ENCODE results near the gene GBP2.

GBP2 gene

GRCh38 chr1:89146721-89147120, 20.8 kb upstream of the GBP2 start:
- TF ChIP-seq TCF4 (CRISPR knock-in tag; IDR thresholded peaks at IDR 0.05; ENCODE audit: borderline replicate concordance) = no peak
- no peak for TF ChIP-seq GLIS3 (CRISPR knock-in tag; IDR thresholded peaks at IDR 0.05)
- no peak for TF ChIP-seq BACH2 (CRISPR knock-in tag; IDR thresholded peaks at IDR 0.05; ENCODE audit: borderline replicate concordance)
- no peak for ATAC-seq

- ATAC-seq = no peak
- TF ChIP-seq TOX (CRISPR knock-in tag; IDR thresholded peaks at IDR 0.05; ENCODE audit: borderline replicate concordance) (no peak), CREB5 (CRISPR knock-in tag; IDR thresholded peaks at IDR 0.05; ENCODE audit: low read depth) (no peak), PPARA (CRISPR knock-in tag; IDR thresholded peaks at IDR 0.05; ENCODE audit: borderline replicate concordance) (no peak), ZNF565 (CRISPR knock-in tag; conservative IDR thresholded peaks at IDR 0.05; ENCODE audit: low read depth) (no peak), ZNF8 (CRISPR knock-in tag; IDR thresholded peaks at IDR 0.05) (no peak), ESRRG (CRISPR knock-in tag; IDR thresholded peaks at IDR 0.05) (no peak), PATZ1 (CRISPR knock-in tag; IDR thresholded peaks at IDR 0.05; ENCODE audit: borderline replicate concordance) (no peak), SNAI2 (CRISPR knock-in tag; IDR thresholded peaks at IDR 0.05) (no peak)
Observed at GRCh38 chr1:89143484-89143883, 17.6 kb upstream of the GBP2 start.

GRCh38 chr1:89142160-89142559, 16.2 kb upstream of the GBP2 start:
- no peak for ATAC-seq
- TF ChIP-seq ZNF70 (CRISPR knock-in tag; IDR thresholded peaks at IDR 0.05) (no peak), OSR1 (CRISPR knock-in tag; IDR thresholded peaks at IDR 0.05) (no peak), ZFP30 (CRISPR knock-in tag; IDR thresholded peaks at IDR 0.05) (no peak), BACH2 (CRISPR knock-in tag; IDR thresholded peaks at IDR 0.05; ENCODE audit: borderline replicate concordance) (no peak), PATZ1 (CRISPR knock-in tag; IDR thresholded peaks at IDR 0.05; ENCODE audit: borderline replicate concordance) (no peak), TOX (CRISPR knock-in tag; IDR thresholded peaks at IDR 0.05; ENCODE audit: borderline replicate concordance) (no peak), TCF4 (CRISPR knock-in tag; IDR thresholded peaks at IDR 0.05; ENCODE audit: borderline replicate concordance) (no peak), CREB5 (CRISPR knock-in tag; IDR thresholded peaks at IDR 0.05; ENCODE audit: low read depth) (no peak), TSHZ2 (CRISPR knock-in tag; IDR thresholded peaks at IDR 0.05) (no peak), ZNF565 (CRISPR knock-in tag; conservative IDR thresholded peaks at IDR 0.05; ENCODE audit: low read depth) (no peak)

GRCh38 chr1:89133747-89134146, 7.8 kb upstream of the GBP2 start:
- no peak for ATAC-seq
- TF ChIP-seq CSRNP3 (CRISPR knock-in tag; IDR thresholded peaks at IDR 0.05) (no peak), ZNF8 (CRISPR knock-in tag; IDR thresholded peaks at IDR 0.05) (no peak), GLIS3 (CRISPR knock-in tag; IDR thresholded peaks at IDR 0.05) (no peak), CREB5 (CRISPR knock-in tag; IDR thresholded peaks at IDR 0.05; ENCODE audit: low read depth) (no peak), TCF4 (CRISPR knock-in tag; IDR thresholded peaks at IDR 0.05; ENCODE audit: borderline replicate concordance) (no peak), ZNF565 (CRISPR knock-in tag; conservative IDR thresholded peaks at IDR 0.05; ENCODE audit: low read depth) (no peak), TSHZ2 (CRISPR knock-in tag; IDR thresholded peaks at IDR 0.05) (no peak), ZFP30 (CRISPR knock-in tag; IDR thresholded peaks at IDR 0.05) (no peak), RARB (CRISPR knock-in tag; IDR thresholded peaks at IDR 0.05) (no peak), PPARA (CRISPR knock-in tag; IDR thresholded peaks at IDR 0.05; ENCODE audit: borderline replicate concordance) (no peak), TOX (CRISPR knock-in tag; IDR thresholded peaks at IDR 0.05; ENCODE audit: borderline replicate concordance) (no peak), OSR1 (CRISPR knock-in tag; IDR thresholded peaks at IDR 0.05) (no peak), ISL1 (CRISPR knock-in tag; IDR thresholded peaks at IDR 0.05) (no peak)

Data from SK-N-SH treated with all-trans-retinoic acid at 6 μM for 48 hours (cell line).